ENCODE data around the gene EPHA3.

The EPHA3 gene

GRCh38 chr3:89363171-89363570, 255.8 kb downstream of the EPHA3 start:
- DNase-seq (ENCODE audit: low read depth) = no peak

- no peak for DNase-seq (ENCODE audit: low read depth)
Measured at GRCh38 chr3:89364314-89364713, 256.9 kb downstream of the EPHA3 start.

GRCh38 chr3:89367166-89367565, 259.7 kb downstream of the EPHA3 start:
- DNase-seq (ENCODE audit: low read depth) = no peak

GRCh38 chr3:89368846-89369245, 261.4 kb downstream of the EPHA3 start:
- no peak for DNase-seq (ENCODE audit: low read depth)

- peak; percentile 39 for DNase-seq (ENCODE audit: low read depth)
Measured at GRCh38 chr3:89372456-89372855, 265.0 kb downstream of the EPHA3 start.

GRCh38 chr3:89373434-89373833, 266.0 kb downstream of the EPHA3 start:
- no peak for DNase-seq (ENCODE audit: low read depth)

- DNase-seq (ENCODE audit: low read depth) = no peak
Measured at GRCh38 chr3:89375451-89375850, 268.0 kb downstream of the EPHA3 start.

- peak; percentile 5 for DNase-seq (ENCODE audit: low read depth)
Measured at GRCh38 chr3:89380016-89380415, 272.6 kb downstream of the EPHA3 start.

- DNase-seq (ENCODE audit: low read depth) = no peak
Measured at GRCh38 chr3:89392991-89393390, 285.6 kb downstream of the EPHA3 start.

GRCh38 chr3:89395456-89395855, 288.0 kb downstream of the EPHA3 start:
- DNase-seq (ENCODE audit: low read depth) = no peak

GRCh38 chr3:89395996-89396395, 288.6 kb downstream of the EPHA3 start:
- DNase-seq (ENCODE audit: low read depth) = no peak

GRCh38 chr3:89402051-89402450, 294.6 kb downstream of the EPHA3 start:
- no peak for DNase-seq (ENCODE audit: low read depth)

GRCh38 chr3:89405176-89405575, 297.8 kb downstream of the EPHA3 start:
- no peak for DNase-seq (ENCODE audit: low read depth)

GRCh38 chr3:89405593-89405992, 298.2 kb downstream of the EPHA3 start:
- DNase-seq (ENCODE audit: low read depth) = no peak

GRCh38 chr3:89411201-89411600, 303.8 kb downstream of the EPHA3 start:
- no peak for DNase-seq (ENCODE audit: low read depth)

- DNase-seq (ENCODE audit: low read depth) = no peak
Measured at GRCh38 chr3:89414270-89414669, 306.8 kb downstream of the EPHA3 start.

- no peak for DNase-seq (ENCODE audit: low read depth)
Measured at GRCh38 chr3:89419647-89420241, 312.3 kb downstream of the EPHA3 start.

- no peak for DNase-seq (ENCODE audit: low read depth)
Measured at GRCh38 chr3:89426060-89426459, 318.6 kb downstream of the EPHA3 start.

- no peak for DNase-seq (ENCODE audit: low read depth)
Measured at GRCh38 chr3:89434621-89435380, 327.4 kb downstream of the EPHA3 start.

- no peak for DNase-seq (ENCODE audit: low read depth)
Measured at GRCh38 chr3:89436846-89437245, 329.4 kb downstream of the EPHA3 start.

GRCh38 chr3:89440386-89440785, 333.0 kb downstream of the EPHA3 start:
- no peak for DNase-seq (ENCODE audit: low read depth)

GRCh38 chr3:89441141-89441540, 333.7 kb downstream of the EPHA3 start:
- no peak for DNase-seq (ENCODE audit: low read depth)

- no peak for DNase-seq (ENCODE audit: low read depth)
Measured at GRCh38 chr3:89446593-89446992, 339.2 kb downstream of the EPHA3 start.

GRCh38 chr3:89447243-89447642, 339.8 kb downstream of the EPHA3 start:
- DNase-seq (ENCODE audit: low read depth) = no peak

All from fibroblast of the conjunctiva (primary cell).